ENCODE results near the gene TMC5. TPM values are rescaled to one million over a fixed set of nuclear protein-coding genes. Genes with fewer than 3 reads are reported as not detected.

TMC5 gene
- polyA plus RNA-seq, 1 donor, result 0.08 TPM

DNA sequence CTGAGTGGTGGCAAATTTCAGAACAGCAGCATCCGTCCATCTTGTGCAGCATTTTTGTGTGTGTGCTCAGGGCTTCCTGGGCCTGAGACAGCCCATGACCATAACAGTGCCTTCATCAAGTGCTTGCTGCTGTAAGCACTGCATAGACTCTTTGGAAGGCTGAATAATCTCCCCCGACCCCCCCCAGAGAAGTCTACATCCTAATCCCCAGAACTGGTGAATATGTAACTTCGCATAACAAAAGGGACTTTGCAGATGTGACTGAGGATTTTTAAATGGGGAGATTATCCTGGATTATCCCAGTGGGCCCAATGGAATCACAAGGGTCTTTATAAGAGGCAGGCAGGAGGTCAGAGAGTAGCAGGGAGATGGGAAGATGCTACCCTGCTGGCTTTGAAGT, 50.6 kb downstream of the TMC5 start:
- no peak for DNase-seq

DNA sequence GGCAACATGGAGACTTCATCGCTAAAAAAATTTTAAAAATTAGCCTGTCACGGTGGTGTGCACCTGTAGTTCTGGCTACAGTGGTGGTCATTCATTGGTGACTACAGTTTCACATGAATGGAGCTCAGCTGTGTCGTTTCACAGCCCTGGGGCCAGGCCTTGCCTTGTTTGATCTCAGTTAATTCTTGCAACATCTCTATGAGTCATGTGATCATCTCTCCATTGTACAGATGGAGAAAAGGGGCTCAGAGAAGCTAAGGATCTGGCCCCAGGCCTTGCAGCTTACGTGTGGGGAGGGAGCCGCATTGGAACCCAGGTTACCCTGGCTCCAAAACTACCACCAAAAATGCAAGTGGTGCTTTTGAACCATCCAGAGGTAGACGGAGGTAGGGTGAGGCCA, 54.8 kb downstream of the TMC5 start:
- DNase-seq, result no peak

DNA sequence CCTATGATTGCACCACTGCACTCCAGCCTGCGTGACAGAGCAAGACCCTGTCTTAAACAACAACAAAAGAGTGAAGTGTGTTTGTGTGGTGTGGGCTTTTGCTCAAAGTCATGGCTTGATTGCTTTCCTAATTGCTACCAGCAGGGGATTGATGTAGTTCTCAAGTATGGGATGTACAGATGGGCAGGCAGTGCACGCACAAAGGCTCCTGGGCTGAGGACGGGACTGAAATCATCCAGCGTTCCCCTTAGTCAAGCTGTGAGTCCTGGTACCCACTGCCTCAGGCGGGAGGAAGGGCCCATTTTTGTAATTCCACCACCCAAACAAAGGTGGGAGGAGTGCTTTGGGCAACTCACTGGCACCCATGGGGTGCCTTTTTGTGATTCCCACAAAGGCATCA, 56.9 kb downstream of the TMC5 start:
- no peak for DNase-seq

DNA sequence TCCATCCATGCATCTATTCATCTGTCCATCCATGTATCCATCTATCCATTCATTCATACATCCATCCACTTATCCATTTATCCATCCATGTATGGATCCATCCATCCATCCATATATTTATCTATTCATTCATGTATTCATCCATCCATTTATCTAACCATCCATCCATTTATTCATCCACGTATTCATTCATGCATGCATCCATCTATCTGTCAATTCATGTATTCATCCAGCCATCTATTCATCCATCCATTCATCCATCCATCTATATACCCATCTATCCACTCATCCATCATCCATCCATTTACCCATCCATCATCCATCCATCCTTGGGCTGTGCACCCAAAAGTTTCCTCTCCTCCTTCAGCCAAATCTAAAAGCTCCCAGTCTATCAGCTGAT, 60.8 kb downstream of the TMC5 start:
- no peak for DNase-seq

DNA sequence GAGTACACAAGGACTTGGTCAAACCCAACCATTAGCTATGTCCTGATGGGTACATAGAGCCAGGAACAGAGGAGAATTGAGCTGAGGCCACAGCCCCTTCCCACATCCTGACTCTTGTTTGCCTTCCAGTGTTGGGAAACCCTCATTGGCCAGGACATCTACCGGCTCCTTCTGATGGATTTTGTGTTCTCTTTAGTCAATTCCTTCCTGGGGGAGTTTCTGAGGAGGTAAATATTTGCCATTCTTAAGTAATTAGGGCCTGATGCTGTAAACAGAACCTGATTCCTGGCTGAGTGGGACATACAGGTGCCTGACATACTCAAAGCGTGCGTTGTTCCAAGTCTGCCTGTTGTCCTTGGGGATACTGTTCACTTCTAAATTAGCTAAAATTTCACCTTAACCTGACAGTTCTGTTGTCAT, 61.6 kb downstream of the TMC5 start:
- no peak for DNase-seq

DNA sequence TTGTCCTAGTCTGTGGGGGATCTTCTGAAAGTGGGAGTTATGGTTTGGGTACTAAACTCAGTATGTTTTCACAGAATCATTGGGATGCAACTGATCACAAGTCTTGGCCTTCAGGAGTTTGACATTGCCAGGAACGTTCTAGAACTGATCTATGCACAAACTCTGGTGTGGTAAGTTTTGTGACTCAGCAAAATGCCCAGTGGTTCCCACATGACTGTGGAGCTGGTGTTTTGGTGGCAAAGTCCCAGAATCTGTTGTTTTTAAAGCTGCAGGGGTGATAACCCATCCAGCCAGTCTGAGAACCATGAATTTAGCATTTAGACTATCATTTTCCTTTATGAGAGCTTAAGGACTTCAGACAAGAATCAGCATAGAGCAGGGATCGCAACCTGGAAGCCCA, 63.6 kb downstream of the TMC5 start:
- DNase-seq, result no peak

DNA sequence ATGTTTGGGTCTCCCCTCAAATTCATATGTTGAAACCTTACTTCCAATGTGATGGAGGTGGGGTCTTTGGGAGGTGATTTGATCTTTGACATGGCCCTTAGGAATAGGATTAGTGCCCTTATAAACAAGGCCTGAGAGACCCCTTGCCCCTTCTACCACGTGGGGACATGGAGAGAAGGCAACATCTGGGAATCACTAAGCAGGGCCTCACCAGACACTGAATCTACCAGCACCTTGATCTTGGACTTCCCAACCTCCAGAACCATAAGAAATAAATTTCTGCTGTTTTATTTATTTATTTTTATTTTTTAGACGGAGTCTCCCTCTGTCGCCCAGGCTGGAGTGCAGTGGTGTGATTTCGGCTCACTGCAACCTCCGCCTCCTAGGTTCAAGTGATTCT, 64.1 kb downstream of the TMC5 start:
- DNase-seq, result no peak

DNA sequence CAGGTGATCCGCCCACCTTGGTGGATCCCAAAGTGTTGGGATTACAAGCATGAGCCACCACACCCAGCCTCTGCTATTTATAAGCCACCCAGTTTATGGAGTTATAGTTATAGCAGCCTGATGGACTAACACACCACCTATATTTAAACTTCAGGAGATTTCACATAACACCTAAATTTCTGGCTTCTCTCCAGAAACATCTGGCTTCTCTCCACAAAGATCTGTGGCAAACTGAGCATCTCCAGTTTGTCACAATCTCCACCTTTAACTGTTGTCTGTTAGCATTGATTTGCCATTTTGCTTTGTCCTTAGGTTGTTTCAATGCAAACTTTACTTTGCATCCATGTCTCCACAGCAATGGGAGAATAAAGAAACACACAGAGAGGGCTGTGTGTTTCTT, 64.6 kb downstream of the TMC5 start:
- no peak for DNase-seq

DNA sequence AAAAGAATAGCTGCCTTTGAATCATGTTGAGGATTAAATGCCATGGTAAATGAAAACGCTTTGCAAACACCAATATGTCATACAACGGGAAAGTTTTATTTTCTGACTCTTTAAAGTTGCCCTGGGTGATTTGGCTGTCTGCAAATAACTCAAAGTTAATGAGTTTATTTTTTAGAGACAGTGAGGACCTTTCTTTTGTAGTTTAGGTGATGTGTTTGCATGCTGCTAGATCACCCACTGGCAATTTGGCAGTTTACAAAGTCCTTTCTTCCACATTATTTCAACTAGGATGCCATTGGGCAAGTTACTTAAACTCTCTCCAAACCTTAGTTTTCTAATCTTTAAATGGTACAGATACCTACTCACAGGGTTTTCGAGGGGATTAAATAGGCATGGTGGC, 66.4 kb downstream of the TMC5 start:
- no peak for DNase-seq

DNA sequence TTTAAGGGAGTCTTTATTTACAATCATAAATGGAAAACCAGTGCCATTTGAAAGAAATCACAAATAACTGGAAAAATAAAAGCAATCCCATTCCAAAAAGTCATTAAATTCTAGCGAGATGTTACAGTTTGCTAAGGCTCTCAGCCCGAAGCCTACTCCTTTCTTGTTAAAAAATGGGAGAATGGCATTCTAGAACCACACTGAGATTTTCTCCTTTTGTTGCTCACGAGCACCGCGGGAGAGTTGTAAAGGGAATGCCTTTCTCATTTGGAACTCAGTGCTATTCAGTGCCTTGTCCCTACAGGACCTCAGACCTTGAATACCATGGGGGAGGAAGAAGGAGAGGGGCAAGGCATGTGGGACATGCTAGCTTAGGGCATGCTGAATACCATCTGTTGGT, 67.9 kb downstream of the TMC5 start:
- no peak for DNase-seq

DNA sequence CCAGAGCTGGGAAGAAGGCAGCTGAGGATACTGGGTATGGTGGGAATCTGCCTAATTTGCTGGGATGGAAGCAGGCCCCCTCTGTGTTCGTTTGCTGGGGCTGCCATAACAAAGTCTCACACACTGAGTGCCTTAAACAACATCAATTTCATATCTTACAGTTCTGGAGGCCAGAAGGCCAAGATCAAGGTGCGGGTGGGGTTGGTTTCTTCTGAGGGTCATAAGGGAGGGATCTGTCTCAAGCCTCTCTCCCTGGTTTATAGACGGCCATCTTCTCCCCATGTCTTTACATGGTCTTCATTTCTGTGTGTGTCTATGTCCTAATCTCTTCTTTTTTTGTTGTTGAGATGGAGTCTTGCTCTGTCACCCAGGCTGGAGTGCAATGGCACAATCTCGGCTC, 68.4 kb downstream of the TMC5 start:
- no peak for DNase-seq

DNA sequence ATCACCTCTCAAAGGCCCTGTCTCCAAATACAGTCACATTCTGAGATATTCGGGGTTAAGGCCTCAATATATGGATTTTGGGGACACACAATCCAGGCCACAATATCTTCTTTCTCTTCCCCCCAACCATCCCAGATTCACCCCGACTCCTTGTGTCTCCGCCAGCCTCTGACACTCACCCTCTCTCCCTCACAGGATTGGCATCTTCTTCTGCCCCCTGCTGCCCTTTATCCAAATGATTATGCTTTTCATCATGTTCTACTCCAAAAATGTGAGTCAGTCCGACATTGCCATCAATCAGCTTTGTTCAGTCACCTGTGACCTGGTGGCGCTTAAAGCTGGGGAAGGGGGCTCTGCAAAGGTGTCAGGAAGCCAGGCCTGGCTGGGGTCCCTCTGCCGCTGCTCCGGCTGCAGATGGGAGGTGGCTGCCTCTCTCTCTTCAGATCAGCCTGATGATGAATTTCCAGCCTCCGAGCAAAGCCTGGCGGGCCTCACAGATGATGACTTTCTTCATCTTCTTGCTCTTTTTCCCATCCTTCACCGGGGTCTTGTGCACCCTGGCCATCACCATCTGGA, 69.2 kb downstream of the TMC5 start:
- DNase-seq, result no peak

DNA sequence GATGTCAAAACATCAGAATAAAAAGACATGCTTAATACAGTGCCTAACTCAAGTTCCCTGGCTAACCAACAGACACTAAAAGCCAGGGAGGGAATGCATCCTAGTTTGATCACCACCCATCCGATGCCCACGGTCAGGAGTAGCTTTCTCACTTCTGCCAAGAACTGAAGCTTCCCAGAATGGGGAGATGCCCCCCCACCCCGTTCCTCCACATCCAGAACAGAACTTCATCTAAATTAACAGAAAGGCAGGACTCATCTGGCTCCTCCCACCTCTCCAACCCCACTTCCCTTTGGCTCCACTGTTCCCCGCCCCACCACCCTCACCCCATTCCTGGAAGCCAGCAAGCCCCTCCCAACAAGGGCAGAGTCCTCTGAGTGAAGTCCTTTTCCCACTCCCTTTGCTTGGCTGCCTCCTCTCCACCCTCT, 70.5 kb downstream of the TMC5 start:
- DNase-seq, result no peak

DNA sequence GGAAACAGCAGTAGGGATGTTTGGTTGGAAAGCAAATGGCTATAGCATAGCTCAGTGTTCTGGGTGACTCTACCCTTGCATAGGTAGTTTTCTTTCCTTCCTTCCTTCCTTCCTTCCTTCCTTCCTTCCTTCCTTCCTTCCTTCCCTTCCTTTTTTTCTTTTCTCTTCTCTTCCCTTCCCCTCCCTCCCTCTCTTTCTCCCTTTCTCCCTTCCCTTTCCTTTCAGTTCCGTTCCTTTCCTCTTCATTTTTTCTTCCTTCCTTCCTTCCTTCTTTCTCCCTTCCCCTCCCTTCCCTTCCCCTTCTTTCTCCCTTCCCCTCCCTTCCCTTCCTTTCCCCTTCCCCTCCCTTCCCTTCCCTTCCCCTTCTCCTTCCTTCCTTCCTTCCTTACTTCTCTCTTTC, 72.9 kb downstream of the TMC5 start:
- no peak for DNase-seq

DNA sequence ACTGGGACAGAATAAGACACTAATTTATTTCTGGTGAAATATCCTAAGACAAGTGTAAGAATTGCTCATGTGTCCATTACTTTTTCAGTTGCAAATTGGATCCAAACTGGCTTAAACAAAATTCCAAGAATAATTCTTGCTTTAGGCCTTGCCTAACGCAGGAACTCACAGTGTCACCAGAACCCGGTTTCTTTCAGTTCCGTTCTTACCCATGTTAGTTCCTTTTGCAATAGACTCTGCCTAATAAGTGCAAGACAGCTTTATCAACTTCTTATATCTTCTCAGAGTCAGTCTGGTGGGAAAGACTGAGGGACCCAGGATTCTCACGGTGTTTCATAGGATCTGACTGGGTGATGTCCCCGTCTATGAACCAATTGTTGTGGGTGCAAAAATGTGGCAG, 79.5 kb downstream of the TMC5 start:
- no peak for DNase-seq

DNA sequence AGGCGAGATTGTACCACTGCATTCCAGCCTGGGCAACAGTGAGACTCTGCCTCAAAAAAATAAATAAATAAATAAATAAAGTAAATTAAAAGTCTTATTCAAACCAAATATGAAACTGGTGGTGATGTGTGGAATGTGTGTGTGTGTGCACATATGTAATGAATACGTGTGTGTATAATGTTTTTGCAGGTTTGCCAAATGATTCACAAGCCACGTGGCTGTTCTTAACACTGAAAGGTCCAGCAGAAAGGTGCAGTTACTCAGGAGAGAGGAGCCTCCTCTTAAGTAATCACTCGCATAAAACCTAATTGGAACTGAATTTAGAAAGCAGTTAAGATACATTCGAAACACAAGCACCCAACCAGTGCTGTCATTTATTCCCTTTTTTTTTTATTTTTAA, 81.3 kb downstream of the TMC5 start:
- DNase-seq, result no peak

DNA sequence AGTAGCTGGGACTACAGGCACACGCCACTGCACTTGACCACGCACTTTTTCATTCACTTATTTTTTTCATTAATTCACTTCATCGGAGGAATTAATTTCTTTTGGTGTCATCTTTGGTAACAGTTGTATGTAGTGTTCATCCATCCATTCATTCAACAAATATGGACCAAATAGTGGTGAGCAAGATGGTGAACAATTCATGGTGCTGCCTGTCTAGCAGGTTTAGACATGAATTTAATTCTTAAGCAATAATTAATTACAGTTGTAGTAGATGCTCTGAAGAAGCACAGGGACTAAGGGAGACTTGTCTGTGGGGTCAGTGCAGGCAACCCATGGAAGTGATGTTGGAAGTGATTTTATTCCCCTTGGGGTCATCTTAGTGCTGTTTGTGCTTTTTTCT, 81.8 kb downstream of the TMC5 start:
- no peak for DNase-seq

DNA sequence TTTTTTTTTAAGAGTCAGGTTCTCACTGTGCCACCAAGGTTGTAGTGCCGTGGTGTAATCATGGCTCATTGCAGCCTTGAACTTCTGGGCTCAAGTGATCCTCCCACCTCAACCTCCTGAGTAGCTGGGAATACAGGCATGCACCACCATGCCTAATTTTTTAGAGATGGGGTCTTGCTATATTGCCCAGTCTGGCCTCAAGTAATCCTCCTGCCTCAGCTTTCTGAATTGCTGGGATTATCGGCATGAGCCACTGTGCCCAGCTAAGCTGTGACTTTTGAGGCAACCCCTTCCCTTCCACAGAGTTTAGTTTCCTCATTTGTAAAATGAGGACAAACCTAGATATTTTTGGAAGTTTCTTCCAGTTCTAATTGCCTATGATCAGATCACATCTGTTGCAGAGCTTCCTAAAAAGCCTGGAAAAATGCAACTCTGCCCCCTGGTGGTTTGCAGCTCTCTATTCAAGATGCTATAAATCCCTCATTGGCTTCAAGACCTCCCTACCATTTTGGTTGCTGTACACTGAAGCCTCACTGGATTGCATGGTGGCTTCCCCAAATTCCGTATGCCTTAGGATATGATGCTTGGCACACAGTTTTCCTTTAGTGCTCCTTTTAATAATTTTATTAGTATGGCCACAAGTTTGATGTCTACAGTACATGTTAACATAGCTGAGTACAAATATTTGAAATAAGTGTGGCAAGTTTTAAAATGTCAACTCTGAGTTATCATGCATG, 84.9 kb downstream of the TMC5 start:
- peak; percentile 64 for DNase-seq

DNA sequence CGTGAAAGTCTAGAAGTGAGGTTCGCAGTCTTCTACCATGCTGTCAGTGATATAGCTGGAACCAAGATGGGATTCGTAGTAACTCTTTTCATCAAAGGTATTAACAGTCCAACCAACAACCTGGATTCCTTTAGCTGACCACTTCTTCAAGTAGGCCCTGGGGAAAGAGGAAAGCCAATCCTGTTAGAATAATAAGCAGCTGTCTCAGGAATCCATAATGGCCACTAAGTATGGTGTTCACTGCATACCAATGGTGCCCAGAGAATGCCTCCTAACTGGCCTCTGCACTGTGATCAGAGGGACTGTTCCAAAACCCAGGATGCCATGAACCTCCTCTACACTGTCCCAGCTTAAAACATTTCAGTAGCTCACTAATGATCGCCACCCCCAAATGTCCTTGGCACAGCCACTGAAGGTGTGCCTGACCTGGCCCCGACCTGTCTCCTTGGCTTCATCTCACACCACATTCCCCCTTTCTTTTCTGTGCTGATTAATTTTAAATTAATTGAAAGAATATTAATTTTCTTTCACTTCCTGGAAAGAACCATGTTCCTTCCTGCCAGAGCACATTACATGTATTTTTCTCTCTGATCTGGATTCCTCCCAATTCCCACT, 85.9 kb downstream of the TMC5 start:
- no peak for DNase-seq

DNA sequence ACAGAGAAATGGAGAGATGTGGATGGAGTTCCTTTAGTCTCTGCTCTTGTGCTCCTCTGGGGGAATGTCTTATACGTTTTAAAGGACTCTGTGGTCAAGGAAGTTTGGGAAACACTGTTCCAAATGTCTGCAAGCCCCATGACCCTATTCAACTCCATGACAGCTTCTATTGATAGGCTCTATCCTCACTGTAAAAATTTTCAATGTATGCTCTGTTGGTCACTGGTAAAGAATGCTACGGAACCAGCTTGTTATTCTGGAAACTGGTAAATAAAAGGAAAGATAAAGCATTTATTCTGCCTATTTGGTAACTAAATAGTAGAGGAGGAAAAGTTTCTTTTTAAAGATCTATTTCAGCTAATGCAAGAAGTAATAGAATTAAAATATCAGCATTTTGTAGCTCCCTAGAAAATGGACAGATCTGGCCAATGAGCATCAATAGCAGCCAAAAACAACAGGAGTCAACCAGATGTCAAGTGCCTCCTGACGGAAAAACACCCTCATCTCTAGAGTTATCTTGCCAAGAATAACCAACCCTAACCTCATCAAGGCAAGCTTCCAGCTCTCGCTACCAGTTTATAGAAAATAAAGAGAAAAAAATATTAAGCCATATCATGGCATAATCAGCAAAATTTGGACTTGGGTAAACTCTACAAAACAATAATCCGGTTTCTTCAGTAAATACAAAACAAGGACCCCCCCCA, 88.1 kb downstream of the TMC5 start:
- DNase-seq, result no peak

DNA sequence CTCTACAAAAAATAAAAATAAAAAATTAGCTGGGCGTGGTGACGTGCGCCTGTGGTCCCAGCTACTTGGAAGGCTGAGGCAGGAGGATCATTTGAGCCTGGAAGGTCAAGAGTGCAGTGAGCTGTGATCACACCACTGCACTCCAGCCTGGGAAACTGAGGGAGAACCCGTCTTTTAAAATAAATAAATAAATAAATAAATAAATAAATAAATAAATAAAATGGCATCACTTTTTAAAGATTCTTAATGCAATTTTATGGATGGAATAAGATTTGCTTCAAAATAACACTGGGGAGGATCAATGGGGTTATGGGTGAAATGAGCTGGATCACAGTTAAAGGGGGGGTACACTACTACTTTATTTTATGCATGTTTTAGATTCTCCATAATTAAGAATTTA, 89.3 kb downstream of the TMC5 start:
- DNase-seq, result no peak

DNA sequence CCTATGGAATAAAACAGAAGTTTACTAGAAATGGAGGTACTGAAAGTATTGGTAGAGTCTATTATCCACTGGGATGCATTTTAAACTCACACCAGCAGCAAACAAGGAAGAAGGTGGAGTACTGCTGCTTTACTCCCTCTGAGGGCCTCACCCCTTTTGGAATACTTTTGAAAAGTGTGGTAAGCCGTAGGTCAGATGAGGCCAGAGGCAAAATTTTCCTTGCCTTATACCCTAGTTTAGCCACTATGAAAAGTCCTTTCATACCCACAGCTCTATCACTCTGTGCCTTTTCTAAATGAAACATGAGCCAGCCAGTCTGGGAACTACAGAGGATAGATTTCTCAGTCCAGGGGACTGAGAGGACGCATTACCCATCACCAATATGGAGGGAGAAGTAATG, 90.2 kb downstream of the TMC5 start:
- DNase-seq, result no peak

DNA sequence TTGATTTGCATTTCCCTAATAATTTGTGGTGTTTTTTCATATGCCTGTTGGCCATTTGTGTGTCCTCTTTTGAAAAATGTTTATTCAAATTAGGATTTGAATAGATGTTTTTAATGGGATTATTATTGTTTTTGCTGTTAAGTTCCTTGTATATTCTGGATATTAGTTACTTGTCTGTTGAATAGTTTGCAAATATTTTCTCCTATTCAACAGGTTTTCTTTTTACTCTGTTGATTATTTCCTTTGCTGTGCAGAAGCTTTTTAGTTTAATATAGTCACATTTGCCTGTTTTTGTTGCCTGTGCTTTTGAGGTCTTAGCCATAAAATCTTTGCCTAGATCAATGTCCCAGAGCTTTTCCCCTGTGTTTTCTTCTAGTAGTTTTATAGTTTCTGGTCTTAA, 94.6 kb downstream of the TMC5 start:
- no peak for DNase-seq

Data from hindlimb muscle (tissue), 1 donor.